Activated CD8-positive, alpha-beta T cell treated with anti-CD3 and anti-CD28 coated beads for 36 hours (primary cell): ENCODE results near the gene HSDL2. TPM values are rescaled to one million over a fixed set of nuclear protein-coding genes. Genes with fewer than 3 reads are reported as not detected.

Source experiments
- ATAC-seq: fragments of 200-7000 bp; cut with Tn5 transposase; one replicate; pipeline ENCODE4 v1.10.0; 2021; ENCODE audit warnings: mild to moderate bottlenecking, moderate library complexity
- CTCF ChIA-PET: fragments of 350-600 bp; sonication (Branson Sonifier 250); formaldehyde crosslinking; loops from one replicate; lab custom pipeline; 2021; ENCODE audit warnings: antibody characterized with exemption; lab: Charles Lee
- POLR2A ChIA-PET: fragments of 350-600 bp; sonication (Branson Sonifier 250); formaldehyde crosslinking; loops from one replicate; lab custom pipeline; 2021; ENCODE audit warnings: antibody characterized with exemption; lab: Charles Lee
- DNase-seq: peaks from one replicate; pipeline ENCODE4 v3.0.0-alpha.2; 2020
- H3K27ac Mint-ChIP-seq: one replicate; pipeline ENCODE4 v1.8.0; 2021; ENCODE audit warnings: mild to moderate bottlenecking, mixed read lengths
- H3K27me3 Mint-ChIP-seq: one replicate; pipeline ENCODE4 v1.8.0; 2021; ENCODE audit warnings: mixed read lengths
- H3K36me3 Mint-ChIP-seq: one replicate; pipeline ENCODE4 v1.8.0; 2021; ENCODE audit warnings: low read depth, mixed read lengths
- H3K4me1 Mint-ChIP-seq: one replicate; pipeline ENCODE4 v1.8.0; 2021; ENCODE audit warnings: low read depth, mixed read lengths
- H3K4me3 Mint-ChIP-seq: one replicate; pipeline ENCODE4 v1.8.0; 2021; ENCODE audit warnings: mild to moderate bottlenecking, moderate library complexity, mixed read lengths
- H3K9me3 Mint-ChIP-seq: one replicate; pipeline ENCODE4 v1.8.0; 2021; ENCODE audit warnings: mixed read lengths
- CTCF ChIP-seq: fragments of 200-600 bp; IDR thresholded peaks from one replicate; pipeline ENCODE4 v1.8.0; 2022; ENCODE audit warnings: antibody characterized with exemption, mild to moderate bottlenecking
- intact Hi-C: fragments of 100-400 bp; cut with micrococcal nuclease; formaldehyde crosslinking; loops from one replicate; pipeline ENCODE4 v1.10.0; 2022
- total RNA-seq, 2 experiments: library from RNA; stranded (reverse); gene quantifications; one replicate each; pipeline ENCODE4 v1.2.3, GENCODE V29; 2021

The HSDL2 gene
- total RNA-seq, 2 experiments from 2014 or later: 24.5 to 25.3 TPM

- TF ChIP-seq CTCF: no peak
- ATAC-seq (no peak), DNase-seq (no peak)
- peaks cover 3% of the 10 kb centered on the region for H3K36me3 Mint-ChIP-seq
- H3K4me3 Mint-ChIP-seq: no peak overlapping the region
- H3K27me3 Mint-ChIP-seq: no peaks in the 10 kb centered on the region
- H3K9me3 Mint-ChIP-seq: no peaks in the 10 kb centered on the region
- POLR2A ChIA-PET: no interaction called here
- intact Hi-C loops: no loop called here
- H3K4me1 Mint-ChIP-seq: no peaks in the 10 kb centered on the region
- CTCF ChIA-PET: no interaction called here
- no peak overlapping the region for H3K27ac Mint-ChIP-seq
Measured at GRCh38 chr9:112422417-112423148, 42.7 kb downstream of the HSDL2 start.

GRCh38 chr9:112430006-112430522 lies 50.2 kb downstream of the HSDL2 start:
- no peak for ATAC-seq
- POLR2A ChIA-PET: interaction anchor here (1.1 kb wide), 1 partner anchor 232 kb away, joined by 4 read pairs; no protein-coding TSS in a partner anchor
- CTCF ChIA-PET: no interaction called here

GRCh38 chr9:112433499-112434392 lies 53.8 kb downstream of the HSDL2 start:
- CTCF ChIA-PET: interaction anchor here (1.1 kb wide), 1 partner anchor 10 kb away, joined by 3 read pairs; no protein-coding TSS in a partner anchor
- Mint-ChIP-seq H3K36me3 (peaks cover 7% of the 10 kb centered on the region), H3K9me3 (no peaks in the 10 kb centered on the region), H3K4me3 (no peak overlapping the region), H3K27ac (no peak overlapping the region), H3K4me1 (no peaks in the 10 kb centered on the region), H3K27me3 (no peaks in the 10 kb centered on the region)
- TF ChIP-seq CTCF: no peak
- ATAC-seq (no peak), DNase-seq (no peak)
- intact Hi-C loops: no loop called here
- POLR2A ChIA-PET: no interaction called here

More at GRCh38 chr9:112430006-112430522, 50.2 kb downstream of the HSDL2 start:
- H3K27ac Mint-ChIP-seq: no peak overlapping the region
- H3K36me3 Mint-ChIP-seq: peaks cover 7% of the 10 kb centered on the region
- no peaks in the 10 kb centered on the region for H3K4me1 Mint-ChIP-seq
- H3K27me3 Mint-ChIP-seq: no peaks in the 10 kb centered on the region
- no peaks in the 10 kb centered on the region for H3K9me3 Mint-ChIP-seq
- H3K4me3 Mint-ChIP-seq: no peak overlapping the region
- TF ChIP-seq CTCF: no peak
- DNase-seq: no peak
- intact Hi-C loops: no loop called here

- Mint-ChIP-seq H3K36me3 (peaks cover 7% of the 10 kb centered on the region), H3K27me3 (no peaks in the 10 kb centered on the region), H3K4me1 (no peaks in the 10 kb centered on the region), H3K4me3 (no peak overlapping the region), H3K27ac (no peak overlapping the region), H3K9me3 (no peaks in the 10 kb centered on the region)
- TF ChIP-seq CTCF: no peak
- POLR2A ChIA-PET: no interaction called here
- DNase-seq: no peak
- no peak for ATAC-seq
- CTCF ChIA-PET: interaction anchor here (1.1 kb wide), 1 partner anchor 9 kb away, joined by 3 read pairs; no protein-coding TSS in a partner anchor
- intact Hi-C loops: no loop called here
Measured at GRCh38 chr9:112434487-112434886, 54.6 kb downstream of the HSDL2 start.
